PC-3 (cell line): ENCODE results near the gene DHX57. TPM values are rescaled to one million over a fixed set of nuclear protein-coding genes. Genes with fewer than 3 reads are reported as not detected.

ENCODE experiments used
- ATAC-seq: fragments of 200-7000 bp; cut with Tn5 transposase; 2 replicates; pipeline ENCODE4 v1.9.1; 2020; ENCODE audit warnings: mild to moderate bottlenecking, moderate library complexity
- BruUV-seq: library from RNA; stranded (reverse); fragments of 400-500 nt; replicated peaks from 2 replicates; lab custom pipeline; 2021; lab: Mats Ljungman, UMichigan
- CTCF ChIA-PET: fragments of 300-600 bp; sonication (Branson Sonifier 250); formaldehyde crosslinking; loops from one replicate; lab custom pipeline; 2022; ENCODE audit warnings: antibody characterized with exemption; lab: Charles Lee
- POLR2A ChIA-PET: fragments of 300-600 bp; sonication (Branson Sonifier 250); formaldehyde crosslinking; loops from one replicate; lab custom pipeline; 2022; ENCODE audit warnings: antibody characterized with exemption; ENCODE audit not compliant: unreplicated experiment; lab: Charles Lee
- DNase-seq: peaks from one replicate; pipeline ENCODE4 v3.0.0-alpha.2; 2015
- H2AFZ ChIP-seq: fragments of 300-600 bp; sonication (generic); 2 replicates; pipeline ENCODE4 v1.6.0; 2016; ENCODE audit warnings: antibody characterized with exemption, low read length
- H3F3A ChIP-seq: fragments of 300-600 bp; sonication (generic); one replicate; pipeline ENCODE4 v1.6.0; 2017; ENCODE audit warnings: antibody characterized with exemption, low read length, control low read depth, mild to moderate bottlenecking; ENCODE audit not compliant: unreplicated experiment
- H3K27ac ChIP-seq: fragments of 300-600 bp; sonication (generic); 2 replicates; pipeline ENCODE4 v1.5.1; 2016; ENCODE audit warnings: mild to moderate bottlenecking, low read length
- H3K27me3 ChIP-seq: fragments of 300-600 bp; sonication (generic); 2 replicates; pipeline ENCODE4 v1.6.1; 2016; ENCODE audit warnings: low read length, mixed read lengths
- H3K36me3 ChIP-seq: fragments of 300-600 bp; sonication (generic); 2 replicates; pipeline ENCODE4 v1.6.1; 2016; ENCODE audit warnings: low read depth, mixed run types, low read length, mixed read lengths
- H3K4me1 ChIP-seq: fragments of 300-600 bp; sonication (generic); 2 replicates; pipeline ENCODE4 v1.5.1; 2016; ENCODE audit warnings: low read length; ENCODE audit not compliant: insufficient read depth
- H3K4me2 ChIP-seq: fragments of 300-600 bp; sonication (generic); 2 replicates; pipeline ENCODE4 v1.6.0; 2016; ENCODE audit warnings: low read length
- H3K4me3 ChIP-seq: fragments of 300-600 bp; sonication (generic); 2 replicates; pipeline ENCODE4 v1.5.1; 2016; ENCODE audit warnings: mild to moderate bottlenecking, low read length, mixed read lengths
- H3K79me2 ChIP-seq: fragments of 300-600 bp; sonication (generic); 2 replicates; pipeline ENCODE4 v1.6.1; 2017; ENCODE audit warnings: low read length, mixed read lengths
- H3K9ac ChIP-seq: fragments of 300-600 bp; sonication (generic); 2 replicates; pipeline ENCODE4 v1.6.0; 2016; ENCODE audit warnings: mild to moderate bottlenecking, low read length
- H3K9me2 ChIP-seq: fragments of 300-600 bp; sonication (generic); replicated peaks from 2 replicates; pipeline ENCODE4 v1.6.1; 2016; ENCODE audit warnings: mixed run types, low read length, mixed read lengths
- H3K9me3 ChIP-seq: fragments of 300-600 bp; sonication (generic); 2 replicates; pipeline ENCODE4 v1.6.1; 2016; ENCODE audit warnings: low read length, mixed read lengths
- H4K20me1 ChIP-seq: fragments of 300-600 bp; sonication (generic); 2 replicates; pipeline ENCODE4 v1.6.1; 2016; ENCODE audit warnings: low read length, mixed read lengths
- EZH2 ChIP-seq: fragments of 300-600 bp; sonication (generic); IDR thresholded peaks from one replicate; pipeline ENCODE4 v1.6.1; 2017; ENCODE audit warnings: antibody characterized with exemption, mild to moderate bottlenecking, low read length; ENCODE audit not compliant: unreplicated experiment
- EZH2phosphoT487 ChIP-seq: fragments of 300-600 bp; sonication (generic); IDR thresholded peaks from 2 replicates; pipeline ENCODE4 v1.6.1; 2018; ENCODE audit warnings: mild to moderate bottlenecking, antibody characterized with exemption, low read length, borderline replicate concordance
- intact Hi-C: fragments of 100-400 bp; cut with micrococcal nuclease; formaldehyde crosslinking; loops from 2 replicates; pipeline ENCODE4 v1.9.0; 2023
- total RNA-seq: library from RNA; depleted of rRNA; stranded (reverse); fragments of >200 nt; gene quantifications from 2 replicates; pipeline ENCODE4 v1.2.3, GENCODE V29; 2014
- TF ChIP-seq, protein P1 (sequence below): fragments of 300-600 bp; sonication (generic); conservative IDR thresholded peaks from 2 replicates; pipeline ENCODE4 v1.5.1; 2017; ENCODE audit warnings: antibody characterized with exemption, low read depth, mild to moderate bottlenecking, low read length

The DHX57 gene
- total RNA-seq, 1 experiment from 2014 or later = 17.5 TPM

DNA sequence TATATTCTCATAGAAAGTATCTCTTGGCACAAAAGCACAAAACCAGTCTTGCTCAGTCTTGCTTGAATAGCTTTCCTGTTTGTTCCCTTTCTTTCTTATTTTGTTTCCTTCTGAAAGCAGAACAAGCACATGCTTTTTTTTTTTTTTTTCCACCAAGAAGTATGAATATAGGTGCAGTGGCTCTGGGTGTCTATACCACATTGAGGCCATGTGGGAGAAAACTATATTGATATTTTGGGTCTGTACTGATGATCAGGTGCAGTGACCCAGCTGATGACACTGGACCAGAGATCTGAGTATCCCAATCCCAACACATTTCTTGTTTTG lies 69.0 kb downstream of the DHX57 start:
- no peak overlapping the region for H3K9ac ChIP-seq
- H3K27ac ChIP-seq = no peak overlapping the region
- DNase-seq = no peak
- H3K36me3 ChIP-seq = peaks cover 7% of the 10 kb centered on the region; the same call in 1 of the 2 replicates
- no peak for ATAC-seq
- H3K4me2 ChIP-seq = no peak overlapping the region
- H3K4me1 ChIP-seq = no peaks in the 10 kb centered on the region
- H3K4me3 ChIP-seq = no peak overlapping the region
- ChIA-PET POLR2A (no interaction called here), CTCF (no interaction called here)
- no peak overlapping the region for H2AFZ ChIP-seq
- no peaks in the 10 kb centered on the region for H3K27me3 ChIP-seq
- no peaks in the 10 kb centered on the region for H3F3A ChIP-seq
- no TSS peak for BruUV-seq
- TF ChIP-seq EZH2phosphoT487 (no peak), EZH2 (no peak)
- TF ChIP-seq, protein P1, sequence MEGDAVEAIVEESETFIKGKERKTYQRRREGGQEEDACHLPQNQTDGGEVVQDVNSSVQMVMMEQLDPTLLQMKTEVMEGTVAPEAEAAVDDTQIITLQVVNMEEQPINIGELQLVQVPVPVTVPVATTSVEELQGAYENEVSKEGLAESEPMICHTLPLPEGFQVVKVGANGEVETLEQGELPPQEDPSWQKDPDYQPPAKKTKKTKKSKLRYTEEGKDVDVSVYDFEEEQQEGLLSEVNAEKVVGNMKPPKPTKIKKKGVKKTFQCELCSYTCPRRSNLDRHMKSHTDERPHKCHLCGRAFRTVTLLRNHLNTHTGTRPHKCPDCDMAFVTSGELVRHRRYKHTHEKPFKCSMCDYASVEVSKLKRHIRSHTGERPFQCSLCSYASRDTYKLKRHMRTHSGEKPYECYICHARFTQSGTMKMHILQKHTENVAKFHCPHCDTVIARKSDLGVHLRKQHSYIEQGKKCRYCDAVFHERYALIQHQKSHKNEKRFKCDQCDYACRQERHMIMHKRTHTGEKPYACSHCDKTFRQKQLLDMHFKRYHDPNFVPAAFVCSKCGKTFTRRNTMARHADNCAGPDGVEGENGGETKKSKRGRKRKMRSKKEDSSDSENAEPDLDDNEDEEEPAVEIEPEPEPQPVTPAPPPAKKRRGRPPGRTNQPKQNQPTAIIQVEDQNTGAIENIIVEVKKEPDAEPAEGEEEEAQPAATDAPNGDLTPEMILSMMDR = no peak
- intact Hi-C loops = no loop called here
- H4K20me1 ChIP-seq = no peaks in the 10 kb centered on the region
- H3K9me3 ChIP-seq = no peaks in the 10 kb centered on the region
- H3K79me2 ChIP-seq = no peaks in the 10 kb centered on the region
- no peaks in the 10 kb centered on the region for H3K9me2 ChIP-seq

DNA sequence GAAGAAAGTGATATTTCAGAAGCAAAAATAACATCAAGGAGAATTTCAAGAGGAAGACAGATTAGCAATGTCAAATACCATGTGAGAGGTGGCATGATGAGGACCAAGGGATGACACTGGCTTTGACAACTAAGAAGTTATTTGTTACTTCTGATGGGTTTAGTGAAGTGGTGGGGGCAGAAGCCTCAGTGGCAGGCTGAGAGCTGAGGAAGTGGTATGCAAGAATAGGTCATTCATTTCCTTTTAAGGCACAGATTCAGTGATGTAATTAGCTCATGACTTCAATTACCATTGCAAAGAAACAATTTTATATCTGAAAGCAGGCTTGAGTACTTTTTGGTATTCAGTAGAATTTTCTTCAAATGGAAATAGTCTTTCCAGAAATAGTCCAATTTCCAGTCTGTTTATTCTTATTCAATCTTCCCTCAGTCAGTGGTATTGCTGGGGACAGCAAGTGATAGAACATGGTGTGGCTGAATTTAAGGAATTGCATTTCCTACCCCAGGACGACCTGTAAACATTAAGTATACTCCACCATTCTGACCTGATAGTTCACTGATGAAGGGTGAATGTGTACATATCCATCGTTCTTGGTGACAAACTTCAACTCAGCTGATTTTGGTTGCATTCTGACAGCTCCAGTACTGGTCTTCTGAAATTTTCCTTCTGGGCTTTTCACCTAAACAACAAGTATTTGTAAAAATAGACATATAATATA lies 69.6 kb downstream of the DHX57 start:
- no peak overlapping the region for H3K27ac ChIP-seq
- H3K4me1 ChIP-seq = no peaks in the 10 kb centered on the region
- H3K9me3 ChIP-seq = no peaks in the 10 kb centered on the region
- ChIA-PET POLR2A (no interaction called here), CTCF (no interaction called here)
- H3K4me3 ChIP-seq = no peak overlapping the region
- no peaks in the 10 kb centered on the region for H3K27me3 ChIP-seq
- no TSS peak for BruUV-seq
- H3K79me2 ChIP-seq = no peaks in the 10 kb centered on the region
- peaks cover 4% of the 10 kb centered on the region; the same call in 1 of the 2 replicates for H3K36me3 ChIP-seq
- H2AFZ ChIP-seq = no peak overlapping the region
- H3K4me2 ChIP-seq = no peak overlapping the region
- no peaks in the 10 kb centered on the region for H3K9me2 ChIP-seq
- no peaks in the 10 kb centered on the region for H4K20me1 ChIP-seq
- TF ChIP-seq, protein P1 = no peak
- TF ChIP-seq EZH2 (no peak), EZH2phosphoT487 (no peak)
- intact Hi-C loops = no loop called here
- no peaks in the 10 kb centered on the region for H3F3A ChIP-seq
- H3K9ac ChIP-seq = no peak overlapping the region
- ATAC-seq (no peak), DNase-seq (no peak)

DNA sequence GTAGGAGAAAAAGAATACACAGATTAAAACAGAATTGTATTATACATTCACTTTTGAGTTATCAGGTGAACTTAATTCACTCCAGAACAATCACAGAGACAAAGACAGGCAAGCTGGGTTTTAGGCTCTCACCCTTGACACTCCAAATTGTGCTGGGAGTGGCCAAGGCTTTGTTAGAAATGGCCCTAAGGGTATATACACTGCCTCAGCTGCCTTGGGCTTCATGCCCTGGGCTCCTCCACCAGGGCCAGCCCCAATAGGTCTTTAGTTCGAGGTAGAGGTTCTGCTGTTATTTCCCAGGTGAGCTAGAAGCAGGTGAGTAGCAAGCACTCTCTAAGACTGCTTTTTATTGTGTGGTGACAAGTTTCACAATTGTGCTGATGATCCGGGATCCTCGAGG lies 77.8 kb downstream of the DHX57 start:
- no peaks in the 10 kb centered on the region for H3K9me2 ChIP-seq
- no peak for DNase-seq
- no peak overlapping the region for H2AFZ ChIP-seq
- H3K79me2 ChIP-seq = no peaks in the 10 kb centered on the region
- H3K4me3 ChIP-seq = no peak overlapping the region
- ATAC-seq = no peak
- ChIA-PET CTCF (no interaction called here), POLR2A (no interaction called here)
- no TSS peak for BruUV-seq
- H3K27me3 ChIP-seq = no peaks in the 10 kb centered on the region
- TF ChIP-seq EZH2phosphoT487 = no peak
- TF ChIP-seq EZH2 = no peak
- TF ChIP-seq, protein P1 = no peak
- no peaks in the 10 kb centered on the region for H3K9me3 ChIP-seq
- no peak overlapping the region for H3K4me2 ChIP-seq
- peaks cover 3% of the 10 kb centered on the region; the same call in 1 of the 2 replicates for H3K36me3 ChIP-seq
- H3K9ac ChIP-seq = no peak overlapping the region
- H3K27ac ChIP-seq = no peak overlapping the region
- intact Hi-C loops = no loop called here
- H3K4me1 ChIP-seq = no peaks in the 10 kb centered on the region
- no peaks in the 10 kb centered on the region for H3F3A ChIP-seq
- no peaks in the 10 kb centered on the region for H4K20me1 ChIP-seq
